Measurements from ENCODE around the gene ANKDD1B. TPM values are rescaled to one million over a fixed set of nuclear protein-coding genes. Genes with fewer than 3 reads are reported as not detected.

Gene ANKDD1B
- polyA plus RNA-seq, 6 donors from 2014 or later: 0.19 TPM; not detected in 5

DNA sequence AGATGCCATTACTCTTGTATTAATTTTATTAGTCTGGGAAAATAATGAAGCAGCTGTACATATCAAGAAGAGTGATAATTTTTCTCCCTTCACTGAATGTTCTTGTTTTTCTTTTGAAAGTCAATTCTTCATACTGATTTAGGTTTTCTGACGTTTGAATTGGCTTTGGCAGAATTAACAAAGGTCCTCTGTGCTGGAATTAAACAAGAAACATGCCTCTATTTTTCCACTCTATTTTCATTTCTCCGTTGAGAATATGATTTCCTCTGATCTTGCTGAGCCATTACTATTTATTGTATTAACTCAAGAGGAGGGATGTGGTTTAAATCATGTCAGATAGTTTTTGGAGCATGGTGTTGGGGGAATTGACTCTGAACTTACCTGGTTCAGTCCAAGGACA is 42.3 kb downstream of the ANKDD1B start:
- Mint-ChIP-seq H3K4me1 (peaks cover 0 to 3% (median 0%) of the 10 kb centered on the region in 3 donors), H3K9me3 (peaks cover 0 to under 1% (median 0%) of the 10 kb centered on the region in 7 donors)

DNA sequence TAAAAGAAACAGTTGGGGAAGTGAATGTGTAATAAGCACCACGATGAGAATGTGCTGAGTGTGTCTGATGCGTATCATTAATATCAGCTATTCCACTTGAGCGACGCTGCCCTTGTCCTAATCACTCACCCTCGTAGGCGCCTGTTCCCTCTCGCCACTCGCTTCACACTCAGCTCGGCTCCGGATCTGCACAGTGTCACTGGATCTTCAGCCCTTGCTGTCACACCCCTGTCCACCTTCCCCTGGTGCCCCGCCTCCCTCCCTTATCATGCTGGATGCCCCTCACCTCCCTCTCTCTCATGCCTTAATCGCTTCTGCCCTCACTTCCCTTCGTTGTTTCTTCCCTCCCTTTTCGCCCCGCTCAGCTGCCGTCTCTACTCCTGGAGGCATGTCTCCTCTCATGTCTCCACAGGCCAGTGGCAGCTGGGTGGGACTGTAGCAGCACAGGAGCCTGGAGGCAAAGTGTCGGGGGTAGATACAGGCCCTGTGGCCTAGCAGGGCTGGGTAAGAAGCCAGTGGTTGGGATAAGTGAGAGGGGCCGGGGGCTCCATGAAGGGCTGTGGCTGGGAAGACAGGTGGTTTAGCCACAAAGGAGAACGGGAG is 43.5 kb downstream of the ANKDD1B start:
- H3K27me3 Mint-ChIP-seq: peaks cover 0 to 16% (median 6%) of the 10 kb centered on the region in 3 donors
- no peak overlapping the region for H3K4me3 Mint-ChIP-seq
- H3K36me3 Mint-ChIP-seq: no peaks in the 10 kb centered on the region
- no peak for ATAC-seq (ENCODE audit: low read depth in 2 of 2)
- DNase-seq: no peak
- H3K4me1 Mint-ChIP-seq: peaks cover 0 to 3% (median 0%) of the 10 kb centered on the region in 3 donors
- no peaks in the 10 kb centered on the region for H3K9me3 Mint-ChIP-seq
- peak overlapping the region in 1 of 6 donors; percentile 9 for H3K27ac Mint-ChIP-seq

More for the DNA sequence above, 42.3 kb downstream of the ANKDD1B start:
- Mint-ChIP-seq H3K27ac (no peak overlapping the region), H3K27me3 (peaks cover 0 to 16% (median 6%) of the 10 kb centered on the region in 3 donors), H3K4me3 (peak overlapping the region in 1 of 8 donors; percentile 54), H3K36me3 (no peaks in the 10 kb centered on the region)
- ATAC-seq (ENCODE audit: low read depth in 2 of 2) (no peak), DNase-seq (no peak)

DNA sequence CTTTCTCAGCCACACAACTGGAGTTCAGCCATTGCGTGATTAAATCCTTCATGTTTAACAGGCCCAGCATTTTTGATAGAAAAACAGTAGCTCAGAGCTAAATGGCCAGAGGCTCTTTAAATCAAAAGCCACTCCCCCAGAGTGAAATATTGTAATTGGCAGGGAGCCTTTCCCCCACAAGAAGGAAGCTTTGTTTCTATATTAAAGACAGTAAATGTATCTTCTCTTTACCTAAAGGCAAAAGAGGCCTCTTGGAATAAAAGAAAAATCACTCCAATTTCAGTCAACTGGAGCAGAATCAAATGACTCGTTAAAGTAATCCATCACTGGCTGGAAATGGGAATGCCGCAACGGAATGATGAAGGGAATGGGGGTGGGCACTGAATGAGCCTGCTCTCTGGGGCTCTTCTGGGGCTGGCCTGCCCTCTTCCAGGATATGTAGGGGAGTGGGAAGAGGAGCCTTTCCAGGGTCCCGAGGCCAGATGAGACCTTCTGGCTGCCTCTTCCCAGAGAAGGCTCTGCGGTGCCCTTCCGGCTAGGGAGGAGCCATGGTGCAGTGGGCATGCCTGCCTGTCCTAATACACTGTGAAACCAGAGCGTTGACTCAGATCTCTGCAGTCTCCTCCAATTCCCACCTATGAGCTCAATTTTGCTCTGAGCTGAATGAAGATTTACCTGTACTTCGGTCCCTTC is 45.2 kb downstream of the ANKDD1B start:
- Mint-ChIP-seq H3K27me3 (peaks cover 0 to 16% (median 6%) of the 10 kb centered on the region in 3 donors), H3K27ac (peak overlapping the region in 1 of 6 donors; percentile 21)

DNA sequence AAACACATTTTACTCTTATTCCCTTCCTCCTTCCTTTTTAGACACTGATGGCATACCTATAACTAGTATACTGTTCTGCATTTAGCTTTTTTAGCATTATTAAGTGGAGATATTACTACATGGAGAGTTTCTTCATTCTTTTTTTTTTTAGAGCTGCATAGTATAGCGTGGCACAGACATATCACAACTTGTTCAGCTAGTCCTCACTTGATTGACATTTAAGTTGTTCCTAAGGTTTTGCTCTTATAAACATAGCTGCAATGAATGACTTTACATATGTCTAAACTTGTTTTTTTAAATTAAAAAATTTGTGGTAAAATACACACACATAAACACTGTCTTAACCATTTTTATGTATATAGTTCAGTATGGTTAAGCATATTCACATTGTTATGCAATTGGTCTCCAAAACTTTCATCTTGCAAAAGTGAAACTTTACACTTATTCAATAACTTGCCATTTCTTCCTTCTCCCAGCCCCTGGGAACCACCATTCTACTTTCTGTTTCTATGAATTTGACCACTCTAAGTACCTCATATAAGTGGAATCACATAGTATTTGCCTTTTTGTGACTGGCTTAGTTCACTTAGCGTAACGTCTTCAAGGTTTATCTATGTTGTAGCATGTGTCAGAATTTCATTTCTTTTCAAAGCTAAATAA is 48.7 kb downstream of the ANKDD1B start:
- no peak overlapping the region for H3K4me3 Mint-ChIP-seq
- no peak for DNase-seq
- peaks cover 0 to 5% of the 10 kb centered on the region in 2 donors for H3K36me3 Mint-ChIP-seq
- no peaks in the 10 kb centered on the region for H3K4me1 Mint-ChIP-seq
- H3K27me3 Mint-ChIP-seq: peaks cover 0 to 4% (median 0%) of the 10 kb centered on the region in 3 donors
- no peak for ATAC-seq (ENCODE audit: low read depth in 2 of 2)
- no peak overlapping the region for H3K27ac Mint-ChIP-seq
- H3K9me3 Mint-ChIP-seq: no peaks in the 10 kb centered on the region

More for the DNA sequence above, 45.2 kb downstream of the ANKDD1B start:
- Mint-ChIP-seq H3K4me1 (peaks cover 0 to 3% (median 0%) of the 10 kb centered on the region in 3 donors), H3K9me3 (no peaks in the 10 kb centered on the region), H3K36me3 (no peaks in the 10 kb centered on the region), H3K4me3 (peak overlapping the region in 7 of 8 donors; percentile 30 to 65 (median 44))
- no peak for DNase-seq
- ATAC-seq (ENCODE audit: low read depth in 2 of 2): no peak

DNA sequence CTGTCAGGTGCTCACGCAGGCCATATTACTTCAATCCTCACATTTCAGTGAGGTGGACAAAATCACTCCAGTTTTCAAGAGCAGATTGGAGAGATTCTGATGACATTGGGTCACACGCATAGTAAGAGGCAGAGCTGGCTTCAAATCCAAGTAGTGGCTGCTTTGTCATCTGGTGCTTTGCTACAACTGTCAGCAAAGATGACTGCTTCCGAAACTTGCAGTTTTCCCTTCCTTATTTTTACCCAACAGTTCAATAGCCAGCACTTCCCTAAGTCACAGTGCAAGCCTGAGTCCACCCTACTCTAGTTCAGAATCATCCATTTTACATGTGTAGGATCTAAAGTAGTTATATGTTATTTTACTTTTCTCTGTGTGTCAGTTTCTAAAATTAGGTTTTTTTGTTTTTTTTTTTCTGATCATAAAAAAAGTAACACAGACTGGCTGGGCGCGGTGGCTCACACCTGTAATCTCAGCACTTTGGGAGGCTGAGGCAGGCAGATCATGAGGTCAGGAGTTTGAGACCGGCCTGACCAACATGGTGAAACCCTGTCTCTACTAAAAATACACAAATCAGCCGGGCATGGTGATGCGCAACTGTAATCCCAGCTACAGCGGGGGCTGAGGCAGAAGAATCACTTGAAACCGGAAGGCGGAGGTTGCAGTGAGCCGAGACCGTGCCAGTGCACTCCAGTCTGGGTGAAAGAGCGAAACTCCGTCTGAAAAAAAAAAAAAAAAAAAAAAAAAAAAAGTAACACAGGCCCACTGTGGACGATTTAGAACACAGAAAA is 49.6 kb downstream of the ANKDD1B start:
- peaks cover 0 to 5% of the 10 kb centered on the region in 2 donors for H3K36me3 Mint-ChIP-seq
- no peaks in the 10 kb centered on the region for H3K9me3 Mint-ChIP-seq
- H3K27ac Mint-ChIP-seq: peak overlapping the region in 1 of 6 donors; percentile 32
- H3K4me3 Mint-ChIP-seq: no peak overlapping the region
- H3K27me3 Mint-ChIP-seq: no peaks in the 10 kb centered on the region
- DNase-seq (no peak), ATAC-seq (ENCODE audit: low read depth in 2 of 2) (no peak)
- no peaks in the 10 kb centered on the region for H3K4me1 Mint-ChIP-seq

DNA sequence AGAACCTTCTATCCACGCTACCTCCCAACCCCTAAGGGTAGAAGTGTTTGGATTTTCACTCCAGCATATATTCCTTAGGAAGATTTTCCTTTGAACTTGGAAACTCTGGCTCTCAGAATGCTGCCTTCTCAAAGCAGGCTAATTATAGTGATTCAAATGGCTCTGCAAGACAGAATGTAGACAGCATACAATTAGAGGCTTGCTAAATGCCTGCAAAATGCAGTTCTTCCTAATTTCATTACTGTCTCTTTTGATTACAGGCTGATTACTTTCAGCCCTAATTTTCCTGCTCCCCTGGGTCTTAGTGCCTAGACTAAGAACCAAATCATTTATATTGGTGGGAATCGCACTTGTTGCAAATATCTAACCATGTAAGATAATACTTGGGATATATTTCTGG is 50.8 kb downstream of the ANKDD1B start:
- ATAC-seq (ENCODE audit: low read depth in 2 of 2) (no peak), DNase-seq (no peak)
- Mint-ChIP-seq H3K4me1 (no peaks in the 10 kb centered on the region), H3K36me3 (peaks cover 0 to 5% of the 10 kb centered on the region in 2 donors), H3K27ac (no peak overlapping the region), H3K27me3 (no peaks in the 10 kb centered on the region), H3K4me3 (no peak overlapping the region), H3K9me3 (no peaks in the 10 kb centered on the region)

DNA sequence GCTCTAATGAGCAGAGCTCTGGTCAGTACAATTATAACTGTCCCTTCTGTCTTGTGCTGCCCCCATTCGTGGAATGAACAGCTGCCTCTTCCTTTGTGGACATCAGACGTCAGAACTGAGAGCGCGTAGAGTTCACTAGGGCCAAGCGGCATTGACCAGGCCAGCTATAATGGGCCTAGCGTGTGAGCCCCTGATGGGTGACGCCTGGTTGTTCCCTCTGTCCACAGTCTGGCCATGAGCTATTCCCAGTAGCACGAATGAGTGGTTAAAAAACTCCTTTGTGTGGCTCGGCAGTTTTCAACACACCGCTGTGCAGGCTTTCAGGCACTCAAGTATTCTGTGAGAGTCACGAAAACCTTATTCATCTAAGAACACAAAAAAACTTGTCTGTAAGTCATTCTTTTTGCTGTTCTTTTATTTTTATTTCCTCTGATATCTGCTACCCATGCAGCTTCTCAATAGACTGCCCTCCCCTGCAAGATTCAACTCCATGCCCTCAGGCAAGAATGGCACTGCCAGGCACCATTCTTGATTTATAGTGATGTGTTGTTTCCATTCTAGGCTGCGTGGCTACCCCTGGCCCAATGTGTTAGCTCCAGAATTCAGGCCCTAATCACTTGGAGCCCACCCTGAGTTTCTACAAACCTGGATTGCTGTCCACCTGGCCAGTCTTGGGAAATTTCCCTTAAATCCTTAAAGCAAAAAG is 52.5 kb downstream of the ANKDD1B start:
- H3K27ac Mint-ChIP-seq: no peak overlapping the region
- ATAC-seq (ENCODE audit: low read depth in 2 of 2) (no peak), DNase-seq (no peak)
- no peaks in the 10 kb centered on the region for H3K27me3 Mint-ChIP-seq
- H3K4me3 Mint-ChIP-seq: no peak overlapping the region
- peaks cover 0 to 5% of the 10 kb centered on the region in 2 donors for H3K36me3 Mint-ChIP-seq
- H3K4me1 Mint-ChIP-seq: peaks cover 4 to 8% (median 6%) of the 10 kb centered on the region in 3 donors
- no peaks in the 10 kb centered on the region for H3K9me3 Mint-ChIP-seq

DNA sequence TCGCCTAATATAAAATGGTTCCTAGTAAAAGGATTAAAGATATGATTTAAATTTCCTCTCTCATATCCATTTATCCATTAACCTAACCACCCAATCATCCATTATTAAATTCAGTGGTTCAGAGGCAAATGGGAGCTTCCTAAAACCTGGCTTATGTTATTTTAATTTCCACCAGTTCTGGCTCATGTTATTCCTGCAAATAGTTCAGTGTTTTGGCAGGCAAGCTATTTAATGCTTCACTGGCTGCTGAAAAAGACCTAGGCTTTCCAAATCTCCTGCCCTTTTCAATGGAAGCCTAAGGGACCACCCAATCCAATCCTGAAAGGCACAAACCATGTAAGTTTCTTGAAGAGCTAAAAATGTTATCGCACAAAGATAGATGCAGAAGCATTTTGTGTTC is 53.7 kb downstream of the ANKDD1B start:
- Mint-ChIP-seq H3K36me3 (peaks cover 0 to 5% of the 10 kb centered on the region in 2 donors), H3K4me3 (no peak overlapping the region), H3K27me3 (no peaks in the 10 kb centered on the region)

DNA sequence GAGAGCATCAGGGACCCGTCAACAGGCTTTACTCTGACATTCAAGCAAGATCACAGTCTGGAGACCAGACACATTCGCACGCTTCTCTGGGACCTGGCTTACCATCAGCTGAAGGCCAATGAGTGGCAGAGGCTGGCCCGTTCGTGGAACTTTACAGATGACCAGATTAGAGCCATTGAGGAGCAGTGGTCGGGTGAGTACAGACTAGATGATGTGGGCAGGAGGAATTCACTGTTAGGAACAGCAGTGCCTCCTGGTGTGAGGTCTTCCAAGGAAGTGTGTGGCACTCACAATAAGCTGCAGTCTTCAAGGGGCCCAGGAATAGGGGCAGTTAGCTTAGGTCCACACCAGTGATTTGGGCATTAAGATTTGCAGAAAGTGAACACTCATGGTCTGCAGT is 55.5 kb downstream of the ANKDD1B start:
- H3K4me1 Mint-ChIP-seq: peaks cover 10 to 17% (median 15%) of the 10 kb centered on the region in 3 donors
- no peaks in the 10 kb centered on the region for H3K27me3 Mint-ChIP-seq
- ATAC-seq (ENCODE audit: low read depth in 2 of 2): no peak
- no peaks in the 10 kb centered on the region for H3K9me3 Mint-ChIP-seq
- no peak overlapping the region for H3K4me3 Mint-ChIP-seq
- H3K36me3 Mint-ChIP-seq: peaks cover 0 to 5% of the 10 kb centered on the region in 2 donors
- no peak overlapping the region for H3K27ac Mint-ChIP-seq
- no peak for DNase-seq

More for the DNA sequence above, 53.7 kb downstream of the ANKDD1B start:
- no peak for ATAC-seq (ENCODE audit: low read depth in 2 of 2)
- H3K4me1 Mint-ChIP-seq: peaks cover 10 to 17% (median 15%) of the 10 kb centered on the region in 3 donors
- DNase-seq: no peak
- no peak overlapping the region for H3K27ac Mint-ChIP-seq
- H3K9me3 Mint-ChIP-seq: no peaks in the 10 kb centered on the region

DNA sequence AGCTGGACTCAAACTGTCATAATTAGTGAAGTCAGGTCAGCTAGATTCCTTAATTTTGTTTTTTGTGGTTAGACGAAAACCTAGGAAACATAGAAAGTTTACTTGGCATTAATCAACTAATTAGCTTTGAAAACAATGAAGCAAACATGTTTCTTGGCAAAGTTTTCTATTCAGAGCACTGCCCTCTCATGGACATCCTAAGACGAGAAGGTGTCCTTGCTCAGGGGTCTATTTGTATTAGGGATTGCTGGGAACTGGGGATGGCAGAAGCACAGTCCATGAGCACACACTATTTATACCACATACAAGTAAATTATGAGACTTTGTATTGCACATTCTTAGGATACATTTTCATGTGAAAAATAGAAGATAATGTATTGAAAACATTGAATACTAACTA is 56.3 kb downstream of the ANKDD1B start:
- peaks cover 5 to 7% of the 10 kb centered on the region in 2 donors for H3K36me3 Mint-ChIP-seq
- H3K4me3 Mint-ChIP-seq: no peak overlapping the region
- H3K4me1 Mint-ChIP-seq: peaks cover 10 to 17% (median 15%) of the 10 kb centered on the region in 3 donors
- ATAC-seq (ENCODE audit: low read depth in 2 of 2): no peak
- no peaks in the 10 kb centered on the region for H3K27me3 Mint-ChIP-seq
- DNase-seq: no peak
- H3K27ac Mint-ChIP-seq: no peak overlapping the region
- no peaks in the 10 kb centered on the region for H3K9me3 Mint-ChIP-seq

DNA sequence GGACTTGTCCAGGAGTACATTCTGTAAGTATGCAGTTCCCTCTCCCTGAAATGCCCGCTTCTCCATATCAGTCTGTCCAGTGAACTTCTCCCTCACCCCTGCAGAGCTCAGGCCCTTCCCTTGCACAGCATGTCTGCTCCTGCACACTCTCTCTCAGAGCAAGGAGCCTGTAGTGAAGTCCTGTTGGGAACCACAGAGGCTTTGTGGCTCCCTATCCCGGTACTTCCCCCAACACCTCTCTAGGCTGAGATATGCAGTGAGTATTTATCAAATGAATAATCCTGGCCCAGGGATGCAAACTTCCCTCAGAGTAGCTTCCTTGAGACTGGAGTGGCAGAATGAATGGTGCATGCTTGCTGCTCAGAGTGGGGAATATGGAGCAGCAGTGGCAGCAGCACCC is 57.2 kb downstream of the ANKDD1B start:
- peaks cover 5 to 9% of the 10 kb centered on the region in 2 donors for H3K36me3 Mint-ChIP-seq
- H3K27ac Mint-ChIP-seq: peak overlapping the region in 3 of 6 donors; percentile 21 to 68 (median 55)
- H3K9me3 Mint-ChIP-seq: no peaks in the 10 kb centered on the region
- no peaks in the 10 kb centered on the region for H3K27me3 Mint-ChIP-seq
- ATAC-seq (ENCODE audit: low read depth in 2 of 2): no peak
- peaks cover 10 to 17% (median 15%) of the 10 kb centered on the region in 3 donors for H3K4me1 Mint-ChIP-seq
- H3K4me3 Mint-ChIP-seq: peak overlapping the region in 5 of 8 donors; percentile 73 to 86 (median 86)
- DNase-seq: no peak

DNA sequence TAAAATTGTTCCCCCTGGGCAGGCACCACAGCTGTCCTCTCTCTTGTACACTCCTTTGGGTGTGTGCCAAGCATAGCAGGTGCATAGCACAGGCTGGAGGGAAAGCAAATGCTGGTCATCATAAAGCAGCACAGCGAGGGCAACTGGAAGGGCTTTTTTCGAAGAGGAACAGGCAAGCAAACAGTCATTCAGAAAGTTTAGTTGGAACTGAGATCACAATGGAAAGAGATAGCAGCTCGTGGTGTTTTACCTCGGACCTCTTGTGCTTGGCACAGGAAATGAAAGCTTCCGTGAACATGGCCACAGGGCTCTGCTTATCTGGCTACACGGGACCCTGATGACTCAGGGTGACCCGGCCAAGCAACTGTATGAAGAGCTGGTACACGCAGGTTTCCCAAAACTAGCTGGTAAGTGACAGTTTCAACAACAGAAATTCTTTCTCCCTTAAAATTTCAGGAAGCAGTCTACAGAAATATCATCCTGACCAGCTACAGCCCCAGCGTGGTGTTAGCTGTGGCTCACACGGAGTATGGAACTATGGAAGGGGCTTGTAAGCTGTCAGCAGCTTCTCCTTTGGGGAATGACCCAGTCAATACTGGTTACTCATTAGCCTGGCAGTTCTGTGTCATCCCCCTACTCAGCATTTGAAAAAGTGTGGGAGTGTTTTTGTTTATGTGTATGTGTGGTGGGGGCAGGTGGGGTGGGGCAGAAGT is 57.9 kb downstream of the ANKDD1B start:
- Mint-ChIP-seq H3K4me1 (peaks cover 10 to 17% (median 15%) of the 10 kb centered on the region in 3 donors), H3K9me3 (no peaks in the 10 kb centered on the region)

More for the DNA sequence above, 57.9 kb downstream of the ANKDD1B start:
- H3K36me3 Mint-ChIP-seq: peaks cover 3 to 9% of the 10 kb centered on the region in 2 donors
- peak overlapping the region in 5 of 6 donors; percentile 15 to 88 (median 68) for H3K27ac Mint-ChIP-seq
- H3K27me3 Mint-ChIP-seq: no peaks in the 10 kb centered on the region
- DNase-seq (no peak), ATAC-seq (ENCODE audit: low read depth in 2 of 2) (peak; percentile 55 to 57)
- H3K4me3 Mint-ChIP-seq: peak overlapping the region; percentile 66 to 88 (median 86)

Measured in naive B cell (primary cell).